ENCODE measurements around the gene TSPAN7. TPM values are rescaled to one million over a fixed set of nuclear protein-coding genes. Genes with fewer than 3 reads are reported as not detected.

The TSPAN7 gene
- polyA plus RNA-seq, 1 donor, result 61.9 TPM

- Histone ChIP-seq H3K4me3 (ENCODE audit: low read length) (no peak overlapping the region), H3K36me3 (ENCODE audit: control insufficient read depth, insufficient read depth, low read length) (no peaks in the 10 kb centered on the region), H3K4me1 (ENCODE audit: control insufficient read depth, insufficient read depth, low read length) (peaks cover 3% of the 10 kb centered on the region), H3K27ac (ENCODE audit: low read length) (no peak overlapping the region), H3K27me3 (ENCODE audit: control insufficient read depth, insufficient read depth, low read length) (no peaks in the 10 kb centered on the region), H3K9me3 (ENCODE audit: control insufficient read depth, low read depth, low read length) (no peaks in the 10 kb centered on the region)
- DNase-seq, result no peak
Measured at GRCh38 chrX:38639730-38640129, 78.4 kb downstream of the TSPAN7 start.

GRCh38 chrX:38641197-38641596, 79.9 kb downstream of the TSPAN7 start:
- Histone ChIP-seq H3K4me1 (ENCODE audit: control insufficient read depth, insufficient read depth, low read length) (no peaks in the 10 kb centered on the region), H3K9me3 (ENCODE audit: control insufficient read depth, low read depth, low read length) (no peaks in the 10 kb centered on the region), H3K4me3 (ENCODE audit: low read length) (no peak overlapping the region), H3K36me3 (ENCODE audit: control insufficient read depth, insufficient read depth, low read length) (no peaks in the 10 kb centered on the region), H3K27me3 (ENCODE audit: control insufficient read depth, insufficient read depth, low read length) (no peaks in the 10 kb centered on the region), H3K27ac (ENCODE audit: low read length) (no peak overlapping the region)
- WGBS (ENCODE audit: insufficient coverage, low lambda C conversion rate), result 86% methylated on average over 2 of the region's 5 CpGs
- no peak for DNase-seq

GRCh38 chrX:38643903-38644302, 82.6 kb downstream of the TSPAN7 start:
- H3K9me3 ChIP-seq (ENCODE audit: control insufficient read depth, low read depth, low read length), result no peaks in the 10 kb centered on the region
- H3K36me3 ChIP-seq (ENCODE audit: control insufficient read depth, insufficient read depth, low read length), result no peaks in the 10 kb centered on the region
- DNase-seq, result no peak
- no CpG with 5 or more reads among the region's 1 CpG for WGBS (ENCODE audit: insufficient coverage, low lambda C conversion rate)
- no peak overlapping the region for H3K27ac ChIP-seq (ENCODE audit: low read length)
- no peaks in the 10 kb centered on the region for H3K27me3 ChIP-seq (ENCODE audit: control insufficient read depth, insufficient read depth, low read length)
- H3K4me3 ChIP-seq (ENCODE audit: low read length), result no peak overlapping the region
- no peaks in the 10 kb centered on the region for H3K4me1 ChIP-seq (ENCODE audit: control insufficient read depth, insufficient read depth, low read length)

GRCh38 chrX:38646129-38646528, 84.8 kb downstream of the TSPAN7 start:
- H3K36me3 ChIP-seq (ENCODE audit: control insufficient read depth, insufficient read depth, low read length), result no peaks in the 10 kb centered on the region
- WGBS (ENCODE audit: insufficient coverage, low lambda C conversion rate), result no CpG with 5 or more reads among the region's 2 CpGs
- H3K4me3 ChIP-seq (ENCODE audit: low read length), result no peak overlapping the region
- no peaks in the 10 kb centered on the region for H3K9me3 ChIP-seq (ENCODE audit: control insufficient read depth, low read depth, low read length)
- no peak overlapping the region for H3K27ac ChIP-seq (ENCODE audit: low read length)
- H3K4me1 ChIP-seq (ENCODE audit: control insufficient read depth, insufficient read depth, low read length), result no peaks in the 10 kb centered on the region
- DNase-seq, result no peak
- no peaks in the 10 kb centered on the region for H3K27me3 ChIP-seq (ENCODE audit: control insufficient read depth, insufficient read depth, low read length)

GRCh38 chrX:38649221-38649620, 87.9 kb downstream of the TSPAN7 start:
- Histone ChIP-seq H3K4me3 (ENCODE audit: low read length) (no peak overlapping the region), H3K9me3 (ENCODE audit: control insufficient read depth, low read depth, low read length) (no peaks in the 10 kb centered on the region), H3K36me3 (ENCODE audit: control insufficient read depth, insufficient read depth, low read length) (no peaks in the 10 kb centered on the region), H3K27me3 (ENCODE audit: control insufficient read depth, insufficient read depth, low read length) (no peaks in the 10 kb centered on the region), H3K4me1 (ENCODE audit: control insufficient read depth, insufficient read depth, low read length) (no peaks in the 10 kb centered on the region), H3K27ac (ENCODE audit: low read length) (no peak overlapping the region)
- no peak for DNase-seq
- WGBS (ENCODE audit: insufficient coverage, low lambda C conversion rate), result no CpG with 5 or more reads among the region's 1 CpG

- DNase-seq, result no peak
- WGBS (ENCODE audit: insufficient coverage, low lambda C conversion rate), result no CpG with 5 or more reads among the region's 6 CpGs
Measured at GRCh38 chrX:38649674-38650647, 88.6 kb downstream of the TSPAN7 start.

GRCh38 chrX:38651625-38652601, 90.6 kb downstream of the TSPAN7 start:
- WGBS (ENCODE audit: insufficient coverage, low lambda C conversion rate), result no CpG with 5 or more reads among the region's 2 CpGs
- H3K9me3 ChIP-seq (ENCODE audit: control insufficient read depth, low read depth, low read length), result no peaks in the 10 kb centered on the region
- H3K4me1 ChIP-seq (ENCODE audit: control insufficient read depth, insufficient read depth, low read length), result no peaks in the 10 kb centered on the region

More at GRCh38 chrX:38649674-38650647, 88.6 kb downstream of the TSPAN7 start:
- H3K36me3 ChIP-seq (ENCODE audit: control insufficient read depth, insufficient read depth, low read length), result no peaks in the 10 kb centered on the region
- H3K9me3 ChIP-seq (ENCODE audit: control insufficient read depth, low read depth, low read length), result no peaks in the 10 kb centered on the region
- H3K27me3 ChIP-seq (ENCODE audit: control insufficient read depth, insufficient read depth, low read length), result no peaks in the 10 kb centered on the region
- no peak overlapping the region for H3K4me3 ChIP-seq (ENCODE audit: low read length)
- no peaks in the 10 kb centered on the region for H3K4me1 ChIP-seq (ENCODE audit: control insufficient read depth, insufficient read depth, low read length)
- no peak overlapping the region for H3K27ac ChIP-seq (ENCODE audit: low read length)

GRCh38 chrX:38652934-38653442, 91.6 kb downstream of the TSPAN7 start:
- Histone ChIP-seq H3K4me1 (ENCODE audit: control insufficient read depth, insufficient read depth, low read length) (no peaks in the 10 kb centered on the region), H3K36me3 (ENCODE audit: control insufficient read depth, insufficient read depth, low read length) (no peaks in the 10 kb centered on the region), H3K4me3 (ENCODE audit: low read length) (no peak overlapping the region), H3K9me3 (ENCODE audit: control insufficient read depth, low read depth, low read length) (no peaks in the 10 kb centered on the region), H3K27me3 (ENCODE audit: control insufficient read depth, insufficient read depth, low read length) (no peaks in the 10 kb centered on the region), H3K27ac (ENCODE audit: low read length) (no peak overlapping the region)
- no CpG with 5 or more reads among the region's 13 CpGs for WGBS (ENCODE audit: insufficient coverage, low lambda C conversion rate)
- DNase-seq, result no peak

More at GRCh38 chrX:38651625-38652601, 90.6 kb downstream of the TSPAN7 start:
- Histone ChIP-seq H3K27ac (ENCODE audit: low read length) (no peak overlapping the region), H3K27me3 (ENCODE audit: control insufficient read depth, insufficient read depth, low read length) (no peaks in the 10 kb centered on the region), H3K4me3 (ENCODE audit: low read length) (no peak overlapping the region), H3K36me3 (ENCODE audit: control insufficient read depth, insufficient read depth, low read length) (no peaks in the 10 kb centered on the region)
- DNase-seq, result no peak

- DNase-seq, result peak in 1 of 2 donors; percentile 19
- no peak overlapping the region for H3K4me3 ChIP-seq (ENCODE audit: low read length)
Measured at GRCh38 chrX:38654302-38654701, 93.0 kb downstream of the TSPAN7 start.

GRCh38 chrX:38656350-38656915, 95.1 kb downstream of the TSPAN7 start:
- Histone ChIP-seq H3K27me3 (ENCODE audit: control insufficient read depth, insufficient read depth, low read length) (no peaks in the 10 kb centered on the region), H3K4me1 (ENCODE audit: control insufficient read depth, insufficient read depth, low read length) (peaks cover 9% of the 10 kb centered on the region)

More at GRCh38 chrX:38654302-38654701, 93.0 kb downstream of the TSPAN7 start:
- Histone ChIP-seq H3K36me3 (ENCODE audit: control insufficient read depth, insufficient read depth, low read length) (no peaks in the 10 kb centered on the region), H3K4me1 (ENCODE audit: control insufficient read depth, insufficient read depth, low read length) (peaks cover 3% of the 10 kb centered on the region), H3K9me3 (ENCODE audit: control insufficient read depth, low read depth, low read length) (no peaks in the 10 kb centered on the region), H3K27ac (ENCODE audit: low read length) (no peak overlapping the region), H3K27me3 (ENCODE audit: control insufficient read depth, insufficient read depth, low read length) (no peaks in the 10 kb centered on the region)
- no CpG with 5 or more reads among the region's 1 CpG for WGBS (ENCODE audit: insufficient coverage, low lambda C conversion rate)

More at GRCh38 chrX:38656350-38656915, 95.1 kb downstream of the TSPAN7 start:
- WGBS (ENCODE audit: insufficient coverage, low lambda C conversion rate), result no CpG with 5 or more reads among the region's 4 CpGs
- Histone ChIP-seq H3K36me3 (ENCODE audit: control insufficient read depth, insufficient read depth, low read length) (no peaks in the 10 kb centered on the region), H3K9me3 (ENCODE audit: control insufficient read depth, low read depth, low read length) (no peaks in the 10 kb centered on the region), H3K27ac (ENCODE audit: low read length) (no peak overlapping the region), H3K4me3 (ENCODE audit: low read length) (no peak overlapping the region)
- DNase-seq, result no peak
